Natural killer cell (primary cell): Measurements from ENCODE around the gene UQCC3. TPM values are rescaled to one million over a fixed set of nuclear protein-coding genes. Genes with fewer than 3 reads are reported as not detected.
A peak's percentile ranks its signal among the peaks of the same experiment; 100 is the strongest.

Experiments
- ATAC-seq, 3 donors: fragments of 150-1000 bp in 2 of 3; fragments of 200-7000 bp in 1 of 3; cut with Tn5 transposase; 1 replicate in 1 of 3; 2 replicates in 2 of 3; pipeline ENCODE4 v1.10.0; 2021; ENCODE audit warnings: mild to moderate bottlenecking in 2 of 3, moderate library complexity in 2 of 3
- DNase-seq, 2 donors: peaks; one replicate each; pipeline versions ENCODE4 v3.0.0 to v3.0.0-alpha.2; 2013 to 2021; ENCODE audit warnings: mixed read lengths in 1 of 2
- H3K27ac ChIP-seq: one replicate; pipeline ENCODE4 v1.5.1; 2013; ENCODE audit warnings: mild to moderate bottlenecking, low read length
- H3K27me3 ChIP-seq: one replicate; pipeline ENCODE4 v1.6.1; 2013; ENCODE audit warnings: low read length; ENCODE audit not compliant: control insufficient read depth, insufficient read depth
- H3K36me3 ChIP-seq: one replicate; pipeline ENCODE4 v1.6.1; 2013; ENCODE audit warnings: low read length; ENCODE audit not compliant: control insufficient read depth, insufficient read depth
- H3K4me1 ChIP-seq: one replicate; pipeline ENCODE4 v1.6.1; 2013; ENCODE audit warnings: low read length; ENCODE audit not compliant: control insufficient read depth, insufficient read depth
- H3K4me3 ChIP-seq: one replicate; pipeline ENCODE4 v1.5.1; 2013; ENCODE audit warnings: low read length
- H3K9me3 ChIP-seq: one replicate; pipeline ENCODE4 v1.6.1; 2013; ENCODE audit warnings: low read length; ENCODE audit not compliant: control insufficient read depth, insufficient read depth
- H3K27ac Mint-ChIP-seq, 2 donors: one replicate each; pipeline ENCODE4 v1.8.0; 2022; ENCODE audit warnings: mild to moderate bottlenecking in 2 of 2, mixed read lengths in 2 of 2, moderate library complexity in 1 of 2
- H3K27me3 Mint-ChIP-seq, 2 donors: one replicate each; pipeline ENCODE4 v1.8.0; 2022; ENCODE audit warnings: low read depth in 2 of 2, mixed read lengths in 2 of 2
- H3K36me3 Mint-ChIP-seq: one replicate; pipeline ENCODE4 v1.8.0; 2022; ENCODE audit warnings: mixed read lengths
- H3K4me1 Mint-ChIP-seq, 2 donors: one replicate each; pipeline ENCODE4 v1.8.0; 2022; ENCODE audit warnings: mixed read lengths in 2 of 2
- H3K4me3 Mint-ChIP-seq: one replicate; pipeline ENCODE4 v1.8.0; 2022; ENCODE audit warnings: mild to moderate bottlenecking, moderate library complexity, mixed read lengths
- H3K9me3 Mint-ChIP-seq, 2 donors: one replicate each; pipeline ENCODE4 v1.8.0; 2022; ENCODE audit warnings: mixed read lengths in 2 of 2
- WGBS: methylation state at CpG from one replicate; pipeline ENCODE4 v1.1.7; 2013; ENCODE audit warnings: missing lambda C conversion rate; ENCODE audit not compliant: insufficient coverage; 5-methylcytosine and 5-hydroxymethylcytosine counted together
- intact Hi-C: fragments of 100-400 bp; cut with micrococcal nuclease; formaldehyde crosslinking; loops from one replicate; pipeline ENCODE4 v1.14.2; 2022
- total RNA-seq, 4 donors: library from RNA; stranded (reverse); fragments of 120-200 nt in 1 of 4; gene quantifications; one replicate each; pipeline versions ENCODE4 v1.2.3 to v1.2.4, GENCODE V29; 2013 to 2022
- TF ChIP-seq, protein P1 (sequence below): fragments of 200-600 bp; IDR thresholded peaks from one replicate; pipeline ENCODE4 v1.8.0; 2022; ENCODE audit warnings: antibody characterized with exemption

Gene UQCC3
- total RNA-seq, 3 donors from 2014 or later (not counting 1 experiment from before 2014, with no cell fraction given), result 3.9 to 5.2 (median 4.0) TPM

DNA sequence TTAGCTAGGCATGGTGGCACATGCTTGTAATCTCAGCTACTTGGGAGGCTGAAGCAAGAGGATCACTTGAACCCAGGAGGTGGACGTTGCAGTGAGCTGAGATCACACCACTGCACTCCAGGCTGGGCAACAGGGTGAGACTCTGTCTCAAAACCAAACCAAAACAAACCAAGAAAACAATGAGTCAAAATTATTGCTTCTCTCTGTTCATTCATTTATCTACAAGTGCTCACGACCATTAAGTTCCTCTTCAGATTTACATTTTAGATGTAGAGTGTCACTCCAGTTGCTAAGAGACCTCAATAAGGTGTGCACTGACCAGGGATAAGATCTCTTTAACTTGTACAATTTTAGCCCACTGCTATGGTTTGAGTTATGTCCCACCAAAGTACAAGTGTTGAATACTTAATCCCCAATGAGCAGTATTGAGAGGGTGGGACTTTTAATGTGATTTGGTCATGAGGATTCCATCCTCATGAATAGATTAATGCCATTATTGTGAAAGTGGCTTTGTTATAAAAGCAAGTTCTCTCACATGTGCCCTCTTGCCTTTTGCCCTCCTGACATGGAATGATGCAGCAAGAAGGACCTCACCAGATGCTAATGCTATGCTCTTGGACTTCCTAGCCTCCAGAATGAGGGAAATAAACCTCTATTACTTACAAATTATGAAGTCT is 48.0 kb downstream of the UQCC3 start:
- ATAC-seq, result no peak
- peak overlapping the region in 1 of 2 donors; percentile 15 for H3K27ac Mint-ChIP-seq
- TF ChIP-seq, protein P1, sequence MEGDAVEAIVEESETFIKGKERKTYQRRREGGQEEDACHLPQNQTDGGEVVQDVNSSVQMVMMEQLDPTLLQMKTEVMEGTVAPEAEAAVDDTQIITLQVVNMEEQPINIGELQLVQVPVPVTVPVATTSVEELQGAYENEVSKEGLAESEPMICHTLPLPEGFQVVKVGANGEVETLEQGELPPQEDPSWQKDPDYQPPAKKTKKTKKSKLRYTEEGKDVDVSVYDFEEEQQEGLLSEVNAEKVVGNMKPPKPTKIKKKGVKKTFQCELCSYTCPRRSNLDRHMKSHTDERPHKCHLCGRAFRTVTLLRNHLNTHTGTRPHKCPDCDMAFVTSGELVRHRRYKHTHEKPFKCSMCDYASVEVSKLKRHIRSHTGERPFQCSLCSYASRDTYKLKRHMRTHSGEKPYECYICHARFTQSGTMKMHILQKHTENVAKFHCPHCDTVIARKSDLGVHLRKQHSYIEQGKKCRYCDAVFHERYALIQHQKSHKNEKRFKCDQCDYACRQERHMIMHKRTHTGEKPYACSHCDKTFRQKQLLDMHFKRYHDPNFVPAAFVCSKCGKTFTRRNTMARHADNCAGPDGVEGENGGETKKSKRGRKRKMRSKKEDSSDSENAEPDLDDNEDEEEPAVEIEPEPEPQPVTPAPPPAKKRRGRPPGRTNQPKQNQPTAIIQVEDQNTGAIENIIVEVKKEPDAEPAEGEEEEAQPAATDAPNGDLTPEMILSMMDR, result no peak

DNA sequence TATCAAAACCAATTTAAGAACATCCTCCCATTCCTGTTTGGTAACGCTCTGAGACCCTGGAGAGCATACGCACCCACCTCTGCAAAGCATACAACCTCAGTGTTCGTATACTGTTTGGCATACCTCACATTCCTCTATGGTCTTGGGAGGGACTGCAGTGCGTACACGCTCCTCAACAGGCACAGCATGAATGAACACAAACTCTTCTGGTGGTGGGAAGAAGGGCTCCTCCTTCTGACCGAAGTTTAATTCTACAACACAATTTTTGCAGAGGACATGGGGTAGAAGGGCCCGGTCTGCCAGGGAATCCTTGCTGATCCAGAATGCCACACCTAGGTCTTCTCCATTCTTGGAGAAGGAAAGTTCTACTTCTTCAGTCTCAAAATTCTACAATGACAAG is 50.5 kb downstream of the UQCC3 start:
- Mint-ChIP-seq H3K9me3 (no peaks in the 10 kb centered on the region), H3K4me3 (no peak overlapping the region), H3K36me3 (peaks cover 41% of the 10 kb centered on the region), H3K4me1 (peaks cover 39 to 43% of the 10 kb centered on the region in 2 donors), H3K27me3 (no peaks in the 10 kb centered on the region), H3K27ac (peak overlapping the region in 1 of 2 donors; percentile 27)
- 98% methylated on average over 7 of the region's 7 CpGs for WGBS
- H3K36me3 ChIP-seq, result peaks cover 72% of the 10 kb centered on the region
- TF ChIP-seq, protein P1, result no peak
- no peak overlapping the region for H3K27ac ChIP-seq
- ATAC-seq, result no peak
- no peaks in the 10 kb centered on the region for H3K9me3 ChIP-seq
- H3K4me3 ChIP-seq, result no peak overlapping the region
- peaks cover 20% of the 10 kb centered on the region for H3K4me1 ChIP-seq
- no peaks in the 10 kb centered on the region for H3K27me3 ChIP-seq
- intact Hi-C loops, result no loop called here
- DNase-seq, result no peak

More for the DNA sequence above, 48.0 kb downstream of the UQCC3 start:
- H3K4me1 Mint-ChIP-seq, result peaks cover 26 to 27% of the 10 kb centered on the region in 2 donors
- peaks cover 94% of the 10 kb centered on the region for H3K36me3 ChIP-seq
- H3K27me3 ChIP-seq, result no peaks in the 10 kb centered on the region
- H3K36me3 Mint-ChIP-seq, result peaks cover 49% of the 10 kb centered on the region
- H3K9me3 ChIP-seq, result no peaks in the 10 kb centered on the region
- H3K4me1 ChIP-seq, result peaks cover 3% of the 10 kb centered on the region
- H3K27me3 Mint-ChIP-seq, result no peaks in the 10 kb centered on the region
- WGBS, result 67% methylated on average over 2 of the region's 2 CpGs
- intact Hi-C loops, result no loop called here
- no peak for DNase-seq
- H3K27ac ChIP-seq, result no peak overlapping the region
- no peak overlapping the region for H3K4me3 ChIP-seq
- no peaks in the 10 kb centered on the region for H3K9me3 Mint-ChIP-seq
- no peak overlapping the region for H3K4me3 Mint-ChIP-seq

Other genes starting within 250 kb of the UQCC3 start
- 100 to 1,000 TPM; 623 to 740 (median 677) TPM for gene AHNAK, start 124.9 kb upstream of the UQCC3 start, total RNA-seq
- 100 to 1,000 TPM; 628 to 754 (median 714) TPM for gene EEF1G, start 97.8 kb upstream of the UQCC3 start, total RNA-seq
- gene TUT1, start 80.2 kb upstream of the UQCC3 start, total RNA-seq, result 10 to 100 TPM; 20.0 to 28.9 (median 26.2) TPM
- gene MTA2, start 69.8 kb upstream of the UQCC3 start, total RNA-seq, result 100 to 1,000 TPM; 254 to 305 (median 259) TPM
- 100 to 1,000 TPM; 221 to 233 (median 232) TPM for gene EML3, start 58.9 kb upstream of the UQCC3 start, total RNA-seq
- 1 to 10 TPM; 2.6 to 6.9 (median 3.9) TPM for gene ROM1, start 58.4 kb upstream of the UQCC3 start, total RNA-seq
- 10 to 100 TPM; 64.9 to 80.3 (median 77.9) TPM for gene B3GAT3, start 49.7 kb upstream of the UQCC3 start, total RNA-seq
- gene GANAB, start 25.1 kb upstream of the UQCC3 start, total RNA-seq, result 100 to 1,000 TPM; 236 to 275 (median 246) TPM
- 10 to 100 TPM; 13.9 to 20.3 (median 14.6) TPM for gene INTS5, start 18.4 kb upstream of the UQCC3 start, total RNA-seq
- gene C11orf98, start 6.5 kb upstream of the UQCC3 start, total RNA-seq, result 10 to 100 TPM; 36.5 to 57.9 (median 39.1) TPM
- gene CSKMT, start 6.4 kb upstream of the UQCC3 start, total RNA-seq, result 10 to 100 TPM; 12.0 to 21.5 (median 13.7) TPM
- gene LBHD1, start 594 bp downstream of the UQCC3 start, total RNA-seq, result 10 to 100 TPM; 17.4 to 29.1 (median 20.4) TPM
- gene UBXN1, start 7.4 kb downstream of the UQCC3 start, total RNA-seq, result 100 to 1,000 TPM; 179 to 238 (median 238) TPM
- not detected for gene LRRN4CL, start 17.9 kb downstream of the UQCC3 start, total RNA-seq
- gene BSCL2, start 35.8 kb downstream of the UQCC3 start, total RNA-seq, result 10 to 100 TPM; 19.7 to 22.0 (median 21.2) TPM
- not detected for gene GNG3, start 36.0 kb downstream of the UQCC3 start, total RNA-seq
- 10 to 100 TPM; 58.0 to 73.1 (median 69.3) TPM for gene HNRNPUL2, start 55.8 kb downstream of the UQCC3 start, total RNA-seq
- 10 to 100 TPM; 18.3 to 27.2 (median 23.2) TPM for gene TTC9C, start 56.8 kb downstream of the UQCC3 start, total RNA-seq
- gene ZBTB3, start 82.5 kb downstream of the UQCC3 start, total RNA-seq, result 1 to 10 TPM; 5.4 to 9.6 (median 8.8) TPM
- 100 to 1,000 TPM; 110 to 120 (median 119) TPM for gene POLR2G, start 89.9 kb downstream of the UQCC3 start, total RNA-seq
- 10 to 100 TPM; 18.4 to 20.3 (median 18.8) TPM for gene TAF6L, start 99.7 kb downstream of the UQCC3 start, total RNA-seq
- 10 to 100 TPM; 33.7 to 41.1 (median 36.3) TPM for gene TMEM179B, start 115.7 kb downstream of the UQCC3 start, total RNA-seq
- gene TMEM223, start 120.3 kb downstream of the UQCC3 start, total RNA-seq, result 10 to 100 TPM in 1 of 3 donors, 1 to 10 TPM in 2; 4.8 to 10.0 (median 5.0) TPM
- 100 to 1,000 TPM; 284 to 341 (median 319) TPM for gene NXF1, start 133.8 kb downstream of the UQCC3 start, total RNA-seq
- 100 to 1,000 TPM; 138 to 171 (median 166) TPM for gene STX5, start 160.4 kb downstream of the UQCC3 start, total RNA-seq
- gene TEX54, start 161.2 kb downstream of the UQCC3 start, total RNA-seq, result not detected
- 100 to 1,000 TPM; 151 to 173 (median 171) TPM for gene WDR74, start 167.9 kb downstream of the UQCC3 start, total RNA-seq
- 100 to 1,000 TPM; 200 to 235 (median 207) TPM for gene SLC3A2, start 209.2 kb downstream of the UQCC3 start, total RNA-seq
- gene CHRM1, start 249.7 kb downstream of the UQCC3 start, total RNA-seq, result not detected